ENCODE results near the gene MYH10.
A peak's percentile ranks its signal among the peaks of the same experiment; 100 is the strongest.

Gene MYH10

DNA sequence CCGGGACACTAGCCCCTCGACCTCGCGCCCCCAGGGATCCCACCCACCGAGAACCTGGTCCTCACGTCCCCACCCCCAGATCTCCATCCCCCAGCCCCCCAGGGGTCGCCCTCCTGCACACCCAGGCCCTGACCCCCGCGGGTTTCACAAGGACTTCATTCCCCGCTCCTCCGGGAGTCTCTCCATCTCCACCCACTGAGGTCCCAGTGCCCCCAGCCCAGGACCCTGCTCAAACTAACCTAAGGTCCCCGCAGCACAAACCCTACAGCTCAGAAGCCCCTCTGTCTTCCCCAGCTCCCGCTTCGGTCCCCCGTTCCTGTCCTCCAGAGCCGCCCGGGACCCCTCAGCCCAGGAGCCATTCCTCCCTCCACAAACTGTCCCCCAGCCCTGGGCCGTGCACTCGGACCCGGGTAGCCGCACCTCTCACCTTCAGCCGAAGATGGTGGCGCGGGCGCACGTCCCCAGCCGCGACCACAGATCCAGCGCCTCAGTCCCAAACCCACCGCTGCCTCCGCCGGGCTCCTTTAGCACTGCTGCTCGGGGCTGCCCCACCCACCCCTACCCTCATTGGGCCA lies at the start of gene MYH10:
Gene MYH10 (minus strand): TSS at position 499 of the 575 bp plus-strand sequence. CDS start 7,479 bp downstream, outside the sequence.
- H3K27me3 ChIP-seq (ENCODE audit: control insufficient read depth, insufficient read depth, low read length) = no peaks in the 10 kb centered on the region

DNA sequence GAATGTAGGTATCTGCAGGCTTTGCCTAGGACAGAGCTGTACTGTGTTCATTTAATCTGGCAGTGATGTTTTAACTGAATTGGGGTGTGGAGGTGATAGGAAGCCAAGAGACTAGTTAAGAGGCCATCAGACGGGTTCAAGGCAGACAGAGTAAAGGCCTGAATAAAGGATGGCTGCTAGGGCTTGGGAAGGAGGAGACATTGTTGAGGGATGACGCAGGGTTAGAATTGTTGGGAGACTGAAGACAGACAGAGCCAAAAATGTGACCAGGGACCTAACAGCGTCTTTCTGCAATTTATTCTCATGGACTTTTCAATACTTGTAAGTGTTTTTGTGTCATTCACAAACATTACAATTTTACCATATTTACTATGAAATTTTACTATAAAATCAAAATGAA lies 48.6 kb upstream of the MYH10 start:
- H3K27me3 ChIP-seq (ENCODE audit: control insufficient read depth, insufficient read depth, low read length) = no peaks in the 10 kb centered on the region
- no peak overlapping the region for H3K4me3 ChIP-seq (ENCODE audit: low read depth, low read length)
- TF ChIP-seq, protein P1, sequence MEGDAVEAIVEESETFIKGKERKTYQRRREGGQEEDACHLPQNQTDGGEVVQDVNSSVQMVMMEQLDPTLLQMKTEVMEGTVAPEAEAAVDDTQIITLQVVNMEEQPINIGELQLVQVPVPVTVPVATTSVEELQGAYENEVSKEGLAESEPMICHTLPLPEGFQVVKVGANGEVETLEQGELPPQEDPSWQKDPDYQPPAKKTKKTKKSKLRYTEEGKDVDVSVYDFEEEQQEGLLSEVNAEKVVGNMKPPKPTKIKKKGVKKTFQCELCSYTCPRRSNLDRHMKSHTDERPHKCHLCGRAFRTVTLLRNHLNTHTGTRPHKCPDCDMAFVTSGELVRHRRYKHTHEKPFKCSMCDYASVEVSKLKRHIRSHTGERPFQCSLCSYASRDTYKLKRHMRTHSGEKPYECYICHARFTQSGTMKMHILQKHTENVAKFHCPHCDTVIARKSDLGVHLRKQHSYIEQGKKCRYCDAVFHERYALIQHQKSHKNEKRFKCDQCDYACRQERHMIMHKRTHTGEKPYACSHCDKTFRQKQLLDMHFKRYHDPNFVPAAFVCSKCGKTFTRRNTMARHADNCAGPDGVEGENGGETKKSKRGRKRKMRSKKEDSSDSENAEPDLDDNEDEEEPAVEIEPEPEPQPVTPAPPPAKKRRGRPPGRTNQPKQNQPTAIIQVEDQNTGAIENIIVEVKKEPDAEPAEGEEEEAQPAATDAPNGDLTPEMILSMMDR (IDR thresholded peaks at IDR 0.05) = no peak

More for the DNA sequence above, at the start of gene MYH10:
- peak within 1 kb of the TSS; percentile 94 for H2AFZ ChIP-seq
- peaks cover 9% of the 10 kb centered on the region for H3K79me2 ChIP-seq
- H3K9ac ChIP-seq = peak within 1 kb of the TSS; percentile 90
- H3K4me3 ChIP-seq (ENCODE audit: low read depth, low read length) = peak within 1 kb of the TSS; percentile 80
- H3K4me1 ChIP-seq = peaks cover 4% of the 10 kb centered on the region
- TF ChIP-seq, protein P1 (IDR thresholded peaks at IDR 0.05) = peak; percentile 33
- no peaks in the 10 kb centered on the region for H3K36me3 ChIP-seq (ENCODE audit: control insufficient read depth, insufficient read depth, low read length)
- H3K27ac ChIP-seq = peak within 1 kb of the TSS; percentile 77
- H3K4me2 ChIP-seq (ENCODE audit: low read length) = peak within 1 kb of the TSS; percentile 99
- no peaks in the 10 kb centered on the region for H3K9me3 ChIP-seq (ENCODE audit: control insufficient read depth, low read length)

DNA sequence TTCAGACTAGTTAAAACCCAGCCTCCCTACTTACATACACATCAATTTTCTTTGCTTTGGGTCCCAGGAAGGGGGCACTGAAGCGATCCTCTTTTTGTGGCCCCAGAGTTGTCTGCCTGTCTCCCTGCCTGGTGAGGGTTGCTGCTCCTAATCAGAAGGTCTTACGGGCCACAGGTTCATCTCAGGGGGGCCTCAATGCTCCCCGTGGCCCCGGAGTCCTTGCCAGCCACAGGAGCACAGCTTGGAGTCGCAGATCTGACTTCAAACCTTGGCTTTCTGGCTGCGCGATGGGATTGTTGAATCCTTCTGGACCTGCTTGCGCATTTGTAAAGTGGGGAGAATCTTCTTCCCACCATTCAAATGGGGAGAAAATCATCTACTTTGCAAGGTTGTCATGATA lies 44.8 kb upstream of the MYH10 start:
- Histone ChIP-seq H3K27me3 (ENCODE audit: control insufficient read depth, insufficient read depth, low read length) (no peaks in the 10 kb centered on the region), H3K36me3 (ENCODE audit: control insufficient read depth, insufficient read depth, low read length) (no peaks in the 10 kb centered on the region), H3K4me3 (ENCODE audit: low read depth, low read length) (no peak overlapping the region), H3K27ac (no peak overlapping the region), H3K4me1 (no peaks in the 10 kb centered on the region), H3K79me2 (no peaks in the 10 kb centered on the region), H3K4me2 (ENCODE audit: low read length) (no peak overlapping the region), H2AFZ (no peak overlapping the region), H3K9me3 (ENCODE audit: control insufficient read depth, low read length) (no peaks in the 10 kb centered on the region), H3K9ac (no peak overlapping the region)
- TF ChIP-seq, protein P1 (IDR thresholded peaks at IDR 0.05) = no peak

More for the DNA sequence above, 48.6 kb upstream of the MYH10 start:
- no peak overlapping the region for H2AFZ ChIP-seq
- H3K27ac ChIP-seq = no peak overlapping the region
- H3K9ac ChIP-seq = no peak overlapping the region
- no peaks in the 10 kb centered on the region for H3K79me2 ChIP-seq
- H3K9me3 ChIP-seq (ENCODE audit: control insufficient read depth, low read length) = no peaks in the 10 kb centered on the region
- H3K4me1 ChIP-seq = no peaks in the 10 kb centered on the region
- H3K4me2 ChIP-seq (ENCODE audit: low read length) = no peak overlapping the region
- H3K36me3 ChIP-seq (ENCODE audit: control insufficient read depth, insufficient read depth, low read length) = no peaks in the 10 kb centered on the region

DNA sequence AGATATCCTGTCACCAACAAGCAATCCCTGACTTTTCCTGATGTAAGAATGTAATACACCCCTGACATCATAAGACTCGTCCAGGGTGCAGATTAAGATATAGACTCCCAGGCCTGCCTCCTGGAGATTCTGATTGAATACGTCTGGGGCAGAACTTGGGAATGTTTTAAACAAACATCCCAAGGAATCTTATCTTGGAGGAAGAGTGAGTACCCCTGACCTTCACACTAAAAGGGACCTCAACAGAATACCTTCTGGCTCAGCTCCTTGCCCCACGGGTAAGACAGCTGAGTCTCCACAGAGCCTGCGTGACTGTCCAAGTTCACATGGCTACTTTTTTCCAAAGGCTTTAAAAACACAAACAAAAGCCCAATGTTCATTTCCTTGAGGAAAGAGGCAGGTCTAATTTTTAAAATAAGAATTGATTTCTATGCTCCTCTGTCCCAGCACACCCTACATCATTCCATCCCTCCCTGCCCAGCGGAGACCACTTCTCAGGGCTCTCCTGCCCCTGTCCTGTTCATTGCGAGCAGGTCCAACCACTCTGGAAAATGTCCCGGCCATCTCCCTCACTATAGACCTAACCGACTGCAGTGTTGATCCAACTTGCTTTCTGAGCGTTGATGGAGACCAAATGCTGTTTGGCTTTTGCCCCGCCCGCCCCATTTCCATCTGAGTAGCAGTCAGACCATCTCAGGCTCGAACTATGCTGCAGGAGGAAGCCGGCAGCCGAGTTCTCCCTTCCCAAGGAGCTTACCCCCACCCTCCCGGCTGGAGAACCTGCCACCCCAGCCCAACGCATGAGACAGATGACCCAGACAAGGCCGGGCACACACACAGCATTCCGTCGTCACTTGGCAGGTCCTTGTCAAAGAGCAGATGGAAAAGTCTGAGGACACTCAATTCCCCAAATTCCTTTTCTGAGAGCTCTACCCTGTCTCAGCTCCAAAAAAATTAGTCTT lies 44.1 kb upstream of the MYH10 start:
- TF ChIP-seq, protein P1 (IDR thresholded peaks at IDR 0.05) = no peak
- H3K4me1 ChIP-seq = no peaks in the 10 kb centered on the region
- no peak overlapping the region for H3K27ac ChIP-seq

More for the DNA sequence above, 44.1 kb upstream of the MYH10 start:
- Histone ChIP-seq H3K9me3 (ENCODE audit: control insufficient read depth, low read length) (no peaks in the 10 kb centered on the region), H3K4me3 (ENCODE audit: low read depth, low read length) (no peak overlapping the region), H3K79me2 (no peaks in the 10 kb centered on the region), H3K36me3 (ENCODE audit: control insufficient read depth, insufficient read depth, low read length) (no peaks in the 10 kb centered on the region), H3K4me2 (ENCODE audit: low read length) (no peak overlapping the region), H3K27me3 (ENCODE audit: control insufficient read depth, insufficient read depth, low read length) (no peaks in the 10 kb centered on the region), H2AFZ (no peak overlapping the region), H3K9ac (no peak overlapping the region)
